HG03354 (cell line): ENCODE measurements around the gene PXDN.
"Not testable (repeated sequence)": the region's sequence is repeated elsewhere in the genome, so short reads cannot be mapped to it uniquely, and the experiment has no call there.

Experiments used
- ATAC-seq: cut with Tn5 transposase; IDR thresholded peaks from one replicate; pipeline ENCODE4 v1.9.1; 2021; ENCODE audit warnings: mild to moderate bottlenecking; ENCODE audit not compliant: unreplicated experiment, poor library complexity, severe bottlenecking

Gene PXDN

DNA sequence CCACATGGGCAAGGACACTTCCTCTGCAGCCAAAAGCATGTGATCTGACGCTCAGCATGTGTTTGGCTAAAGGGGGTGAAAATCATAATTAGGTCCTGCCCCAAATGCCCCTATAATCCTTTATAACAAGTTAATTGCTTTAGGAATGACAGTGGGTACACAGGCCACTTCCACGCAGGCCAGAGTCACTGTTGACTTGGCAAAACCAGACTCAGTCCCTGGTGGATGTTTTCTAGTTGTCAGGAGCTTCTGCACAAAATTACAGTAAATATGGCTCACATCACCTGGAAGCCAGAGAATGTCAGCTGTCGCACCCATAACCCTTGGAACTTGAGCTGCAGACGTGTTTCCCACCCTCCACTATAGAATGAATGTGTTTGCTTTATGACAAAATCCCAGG lies 13.3 kb upstream of the PXDN start:
- ATAC-seq: no peak

DNA sequence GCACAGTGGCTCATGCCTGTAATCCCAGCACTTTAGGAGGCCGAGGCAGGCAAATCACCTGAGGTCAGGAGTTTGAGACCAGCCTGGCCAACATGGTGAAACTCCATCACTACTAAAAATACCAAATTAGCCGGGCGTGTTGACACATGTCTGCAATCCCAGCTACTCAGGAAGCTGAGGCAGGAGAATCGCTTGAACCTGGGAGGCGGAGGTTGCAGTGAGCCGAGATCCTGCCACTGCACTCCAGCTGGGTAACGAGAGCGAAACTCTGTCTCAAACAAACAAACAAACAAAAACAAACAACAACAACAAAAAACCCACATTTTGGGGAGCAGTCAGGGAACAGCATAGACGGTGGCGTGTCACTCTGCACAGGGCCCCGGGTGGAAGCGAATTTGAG lies 12.8 kb upstream of the PXDN start:
- ATAC-seq: not testable (repeated sequence)

DNA sequence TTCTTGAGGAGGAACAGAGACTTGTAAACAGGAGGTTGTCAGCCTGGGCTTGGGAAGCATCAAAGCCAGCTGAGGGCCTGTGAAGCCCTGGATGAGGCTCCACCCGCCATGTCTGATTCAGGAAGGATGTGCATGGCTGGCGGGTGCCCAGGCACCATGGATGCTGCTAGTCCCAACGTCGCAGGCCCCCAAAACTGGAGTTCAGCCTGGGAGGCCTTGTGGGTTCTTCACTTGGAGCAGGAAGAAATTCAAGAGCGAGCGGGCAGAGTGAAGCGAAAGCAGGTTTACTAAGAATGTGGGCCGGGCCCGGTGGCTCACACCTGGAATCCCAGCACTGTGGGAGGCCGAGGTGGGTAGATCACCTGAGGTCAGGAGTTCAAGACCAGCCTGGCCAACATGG lies 12.1 kb upstream of the PXDN start:
- ATAC-seq: no peak

DNA sequence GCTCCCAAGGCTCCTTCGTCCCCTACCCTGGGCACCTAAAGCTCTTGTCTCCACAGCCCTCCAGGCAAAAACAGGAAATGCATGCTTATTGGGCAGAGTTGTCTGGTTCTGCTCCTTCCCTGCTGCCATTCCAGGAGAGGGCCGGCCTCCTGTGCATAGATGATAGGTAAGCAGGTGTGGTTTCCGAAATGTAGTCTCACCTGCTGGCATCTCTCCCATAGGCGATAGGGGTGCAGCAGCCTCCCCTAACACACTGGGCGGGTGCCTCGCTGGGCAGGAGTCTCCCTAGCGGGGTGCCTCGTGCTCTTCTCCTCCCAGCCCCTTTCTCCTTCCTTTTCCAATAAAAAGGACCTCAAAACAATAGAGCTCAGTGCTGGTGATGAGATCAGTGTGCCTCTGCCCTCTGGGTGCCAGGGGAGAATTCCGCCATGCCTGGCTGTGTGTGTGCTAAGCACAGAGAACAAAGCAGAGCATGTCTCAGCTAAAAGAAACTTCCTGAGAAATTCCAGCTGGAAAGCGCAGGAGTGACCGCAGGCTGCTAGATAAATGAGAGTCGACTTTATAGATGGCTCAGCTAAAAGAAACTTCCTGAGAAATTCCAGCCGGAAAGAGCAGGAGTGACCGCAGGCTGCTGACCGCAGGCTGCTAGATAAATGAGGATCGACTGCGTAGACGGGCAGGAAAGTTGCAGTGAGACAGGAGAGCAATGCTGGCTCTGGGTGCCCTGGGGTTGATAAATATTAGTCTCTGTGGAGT lies 11.3 kb upstream of the PXDN start:
- no peak for ATAC-seq

DNA sequence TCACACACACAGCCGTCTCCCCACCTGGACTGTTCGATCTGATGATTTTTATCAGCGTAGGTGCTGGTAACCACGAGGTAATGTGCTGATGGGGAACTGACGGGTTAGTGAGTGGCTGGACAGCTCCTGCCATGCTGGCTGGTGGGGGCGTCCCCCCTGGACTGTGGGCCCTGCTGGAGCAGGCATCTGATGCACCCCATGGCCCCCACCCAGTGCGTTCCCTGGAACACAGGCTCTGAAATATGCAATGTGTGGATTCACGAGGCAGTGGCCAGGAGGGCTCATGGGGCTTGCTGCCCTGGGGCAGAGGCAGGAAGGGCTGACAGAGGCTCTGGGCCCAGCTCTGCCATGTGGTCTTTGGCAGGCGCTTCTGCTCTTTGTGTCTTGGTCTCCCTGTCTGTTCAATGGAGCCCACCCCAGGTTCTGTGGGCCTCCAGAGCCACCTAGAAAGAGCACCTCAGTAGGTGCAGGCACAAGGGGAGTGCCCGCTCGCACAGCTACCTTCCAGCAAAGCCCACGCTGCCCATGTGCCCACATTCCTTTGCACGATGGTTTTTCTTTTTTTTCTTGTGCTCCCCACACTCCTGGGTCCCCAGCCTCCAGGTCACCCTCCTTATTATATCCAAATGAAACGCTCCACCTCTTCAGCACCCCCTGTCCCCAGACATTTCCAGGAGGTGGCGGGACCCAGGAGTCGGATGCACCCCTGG lies 10.3 kb upstream of the PXDN start:
- ATAC-seq: no peak

DNA sequence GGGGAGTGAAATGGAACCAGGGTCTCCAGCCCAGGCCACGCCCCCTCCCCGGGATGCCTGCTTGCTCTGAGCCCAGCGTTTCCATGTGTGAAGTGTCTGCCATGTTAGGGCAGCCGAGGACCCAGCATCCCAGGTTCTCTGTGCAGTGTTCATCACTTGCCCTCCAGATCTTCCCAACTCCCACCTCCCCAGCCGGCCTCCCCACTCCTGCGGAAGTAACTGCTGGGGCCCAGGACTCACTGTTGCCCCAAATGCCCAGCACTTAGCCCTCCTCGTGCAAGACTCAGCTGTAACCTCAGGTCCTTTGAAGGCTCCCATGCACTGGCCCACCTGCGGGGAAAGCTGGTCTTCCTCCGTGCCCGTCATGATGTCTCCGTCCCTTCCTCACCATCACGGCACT lies 9.7 kb upstream of the PXDN start:
- ATAC-seq: no peak

DNA sequence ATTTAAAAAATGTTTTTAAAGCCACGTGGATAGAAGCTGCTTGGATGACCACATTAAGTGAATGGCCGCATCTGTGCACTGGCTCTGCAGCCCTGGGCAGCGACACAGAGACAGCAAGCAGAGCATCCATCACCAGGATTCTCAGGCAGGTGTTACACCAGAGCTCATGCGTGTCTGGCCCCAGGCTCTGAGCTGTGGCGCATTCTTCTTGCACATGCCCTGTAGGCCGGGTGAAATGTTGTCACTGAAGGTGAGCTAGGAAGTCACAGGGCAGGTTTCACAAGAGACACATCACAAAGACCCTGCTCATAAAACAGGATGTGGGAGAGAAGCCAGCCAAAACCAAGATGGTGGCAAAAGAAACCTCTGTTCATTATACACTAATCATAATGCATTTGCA lies 8.4 kb upstream of the PXDN start:
- no peak for ATAC-seq

DNA sequence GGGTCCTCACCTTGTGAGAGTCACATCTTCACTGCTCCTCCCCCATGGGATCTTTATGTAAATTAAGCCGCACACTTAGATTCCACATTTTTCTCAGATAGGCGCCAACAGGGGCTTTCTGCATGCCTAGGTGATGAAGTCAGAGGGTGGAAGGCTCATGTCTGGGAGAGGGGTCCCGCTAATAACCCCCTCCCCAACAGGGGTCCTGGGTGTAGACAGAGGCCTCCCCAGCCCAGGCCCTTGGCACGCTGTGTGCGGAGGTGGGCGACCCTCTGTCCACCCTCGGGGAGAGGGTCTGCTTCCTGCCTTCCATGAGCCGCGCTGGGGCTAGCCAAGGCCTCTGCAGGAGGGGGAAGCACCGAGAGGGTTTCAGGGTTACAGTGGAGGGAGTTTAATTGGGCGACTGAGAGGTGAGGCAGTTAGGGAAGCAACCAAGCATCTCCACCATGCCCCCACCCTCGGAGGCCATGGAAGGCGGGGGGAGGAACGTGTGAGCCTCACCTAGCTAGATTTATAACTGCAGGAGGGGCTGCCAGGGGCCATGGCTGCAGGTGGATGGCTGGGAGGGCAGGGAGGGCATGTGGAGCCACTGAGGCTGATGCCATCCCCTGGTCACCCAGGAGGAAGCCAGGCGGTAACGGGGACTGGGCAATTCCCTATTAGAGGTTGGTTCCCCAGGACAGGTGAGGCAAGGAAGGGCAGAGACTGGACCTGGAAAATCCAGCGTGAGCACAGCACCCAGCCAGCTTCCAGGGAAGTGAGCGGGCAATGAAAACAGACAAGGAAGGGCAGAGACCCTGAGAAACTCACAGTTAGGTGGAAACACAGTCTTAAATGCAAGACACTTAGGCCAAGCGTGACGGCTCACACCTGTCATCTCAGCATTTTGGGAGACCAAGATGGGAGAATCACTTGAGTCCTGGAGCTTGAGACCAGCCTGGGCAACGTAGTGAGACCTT lies 7.7 kb upstream of the PXDN start:
- no peak for ATAC-seq

DNA sequence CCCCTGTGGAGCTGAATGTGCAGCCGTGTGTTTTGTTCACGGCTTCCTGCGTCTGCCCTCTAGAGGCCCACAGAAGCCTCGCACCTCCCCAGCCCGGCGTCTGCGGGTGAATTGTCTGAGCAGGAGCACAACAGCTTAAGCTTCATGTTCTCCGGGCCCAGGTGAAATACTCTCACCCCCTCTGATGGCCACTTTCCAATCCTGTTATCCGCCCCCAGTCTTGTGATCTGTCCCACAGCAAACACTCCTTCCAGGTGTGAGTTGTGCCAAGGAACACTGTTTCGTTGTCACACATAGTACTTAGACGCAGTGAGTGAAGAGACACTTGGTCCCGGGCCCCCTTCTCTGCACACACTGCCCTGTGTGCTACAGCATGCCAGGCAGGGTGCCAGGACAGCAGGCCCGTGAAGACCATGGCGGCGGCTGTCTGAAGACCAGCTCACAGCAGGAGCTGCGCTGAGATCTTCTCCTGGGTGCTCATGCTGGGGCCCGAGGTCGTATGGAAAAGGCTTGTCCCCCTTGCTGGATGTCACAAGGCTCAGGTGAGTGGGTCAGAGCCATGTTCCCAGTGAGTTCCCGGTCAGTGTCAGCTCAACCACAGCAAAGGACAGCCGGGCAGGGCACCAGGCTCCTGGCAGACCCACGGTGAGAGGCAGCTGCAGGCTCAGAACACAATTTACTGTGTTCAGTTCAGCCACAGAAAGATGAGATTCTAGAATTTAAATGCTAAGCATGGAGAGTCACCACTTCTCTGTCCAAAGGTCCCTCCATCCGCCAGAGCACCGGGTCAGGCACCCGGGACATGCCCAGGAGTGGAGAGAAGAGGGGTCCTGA lies 6.8 kb upstream of the PXDN start:
- ATAC-seq: peak; percentile 74

DNA sequence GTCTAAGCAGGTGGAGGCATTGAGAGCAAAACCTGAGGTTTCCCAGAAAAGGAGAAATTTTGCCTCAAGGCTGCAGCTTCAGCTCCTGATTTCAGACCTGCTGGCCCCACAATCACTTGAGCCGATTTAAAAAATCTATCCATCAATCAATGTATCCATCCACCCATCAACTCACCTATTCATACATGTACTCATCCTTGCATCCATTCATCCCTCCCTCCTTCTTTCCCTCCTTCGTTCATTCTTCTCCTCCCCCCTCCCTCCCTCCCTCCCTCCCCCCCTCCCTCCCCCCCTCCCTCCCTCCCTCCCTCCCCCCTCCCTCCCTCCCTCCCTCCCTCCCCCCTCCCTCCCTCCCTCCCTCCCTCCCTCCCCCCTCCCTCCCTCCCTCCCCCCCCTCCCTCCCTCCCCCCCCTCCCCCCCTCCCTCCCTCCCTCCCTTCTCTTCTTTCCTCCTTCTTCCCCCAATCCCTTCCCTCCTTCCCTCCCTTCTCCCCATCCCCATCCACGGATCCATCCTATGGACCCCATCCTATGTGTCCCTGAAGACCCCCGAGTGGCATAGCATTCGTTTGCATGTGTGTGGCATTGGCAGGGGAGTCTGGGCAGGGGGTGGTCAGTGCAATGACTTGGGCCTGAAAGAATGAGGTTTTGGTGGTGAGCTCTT lies 6.1 kb upstream of the PXDN start:
- ATAC-seq: no peak

DNA sequence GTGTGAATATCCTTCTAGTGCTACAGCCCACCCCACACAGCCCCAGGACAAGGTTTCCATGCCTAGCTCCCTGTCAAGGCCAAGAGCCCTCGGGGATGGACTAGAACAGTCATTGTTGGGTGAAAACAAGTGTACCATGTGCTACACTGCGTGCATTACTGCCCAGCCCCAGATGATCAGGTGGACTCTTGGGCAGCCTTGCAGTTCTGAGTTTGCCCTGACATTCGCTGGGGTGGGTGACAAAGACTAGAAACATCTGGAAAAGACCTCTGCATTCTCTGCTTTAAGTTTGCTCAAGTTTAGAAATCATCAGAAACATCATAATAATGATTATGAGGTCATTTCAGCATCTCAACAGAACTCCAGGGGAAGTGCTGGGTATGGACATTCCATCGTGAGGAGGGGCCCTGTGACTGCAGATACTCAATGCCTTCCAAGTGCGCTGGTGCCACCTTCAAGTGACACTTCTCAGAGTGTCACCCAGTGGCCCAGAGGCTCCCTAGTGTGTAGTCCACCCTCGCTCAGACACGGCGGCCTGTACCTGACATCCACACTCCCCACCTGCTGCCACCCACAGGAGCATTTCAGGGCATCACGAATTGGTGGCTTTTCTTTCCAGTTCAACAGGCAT lies 5.3 kb upstream of the PXDN start:
- ATAC-seq: no peak

DNA sequence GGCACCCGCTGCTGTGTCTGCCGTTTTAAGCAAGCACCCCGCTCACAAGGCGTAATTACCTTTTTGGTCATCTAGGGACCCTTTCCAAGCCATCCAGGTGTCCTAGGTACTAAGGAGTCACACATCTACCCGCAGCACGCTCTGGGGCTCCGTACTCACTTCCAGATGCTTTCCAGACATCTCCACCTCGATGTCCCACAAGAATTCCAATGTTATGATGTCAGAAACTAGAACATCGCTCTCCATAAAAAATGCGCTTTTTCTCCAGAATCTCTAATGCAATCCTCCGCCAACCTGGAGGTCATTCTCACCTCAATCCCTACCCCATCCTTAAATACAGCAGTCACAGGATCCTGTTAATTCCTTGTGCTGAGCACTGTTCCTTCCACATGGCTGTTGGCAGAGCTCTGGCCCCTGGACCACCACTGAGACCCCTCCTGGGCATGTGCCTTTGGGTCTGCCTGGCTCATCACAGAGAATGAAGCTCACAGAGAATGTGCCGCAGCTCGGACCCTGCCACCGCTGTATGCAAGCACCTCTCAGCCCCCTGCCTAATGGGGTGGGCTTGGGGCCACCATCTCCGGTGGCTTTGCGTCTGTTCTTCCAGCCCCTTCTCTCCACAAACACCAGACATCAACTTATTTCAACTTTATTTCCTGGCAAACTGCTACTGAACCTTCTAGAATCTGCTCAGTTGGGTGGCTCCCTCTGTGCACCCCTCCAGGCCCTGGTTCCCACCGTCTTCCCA lies 4.6 kb upstream of the PXDN start:
- no peak for ATAC-seq

DNA sequence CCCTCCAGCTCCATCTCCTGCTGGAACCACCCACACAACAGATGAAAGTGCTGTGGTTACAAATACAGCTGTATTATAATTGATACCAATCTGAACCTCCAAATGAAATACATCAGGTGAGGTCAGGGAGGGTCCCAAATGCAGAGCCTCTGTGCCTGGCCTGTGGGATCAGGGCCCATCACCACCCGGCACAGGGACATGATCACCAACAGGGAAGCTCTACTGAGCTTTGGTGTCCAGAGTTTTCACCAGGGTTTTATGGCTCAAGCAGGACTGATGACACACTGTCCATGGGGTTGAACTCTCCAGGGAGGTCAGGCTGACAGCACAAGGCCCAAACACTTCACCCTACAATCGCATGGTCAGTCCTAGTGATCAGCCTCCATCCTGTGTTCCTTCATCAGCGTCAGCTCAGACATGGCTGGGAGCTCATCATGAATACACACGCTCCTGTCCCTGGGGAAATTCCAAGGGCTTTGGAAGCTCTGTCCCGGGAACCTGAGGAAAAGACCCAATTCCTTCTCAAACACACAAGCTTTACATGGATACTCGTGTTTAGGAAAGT lies 3.9 kb upstream of the PXDN start:
- ATAC-seq: no peak

DNA sequence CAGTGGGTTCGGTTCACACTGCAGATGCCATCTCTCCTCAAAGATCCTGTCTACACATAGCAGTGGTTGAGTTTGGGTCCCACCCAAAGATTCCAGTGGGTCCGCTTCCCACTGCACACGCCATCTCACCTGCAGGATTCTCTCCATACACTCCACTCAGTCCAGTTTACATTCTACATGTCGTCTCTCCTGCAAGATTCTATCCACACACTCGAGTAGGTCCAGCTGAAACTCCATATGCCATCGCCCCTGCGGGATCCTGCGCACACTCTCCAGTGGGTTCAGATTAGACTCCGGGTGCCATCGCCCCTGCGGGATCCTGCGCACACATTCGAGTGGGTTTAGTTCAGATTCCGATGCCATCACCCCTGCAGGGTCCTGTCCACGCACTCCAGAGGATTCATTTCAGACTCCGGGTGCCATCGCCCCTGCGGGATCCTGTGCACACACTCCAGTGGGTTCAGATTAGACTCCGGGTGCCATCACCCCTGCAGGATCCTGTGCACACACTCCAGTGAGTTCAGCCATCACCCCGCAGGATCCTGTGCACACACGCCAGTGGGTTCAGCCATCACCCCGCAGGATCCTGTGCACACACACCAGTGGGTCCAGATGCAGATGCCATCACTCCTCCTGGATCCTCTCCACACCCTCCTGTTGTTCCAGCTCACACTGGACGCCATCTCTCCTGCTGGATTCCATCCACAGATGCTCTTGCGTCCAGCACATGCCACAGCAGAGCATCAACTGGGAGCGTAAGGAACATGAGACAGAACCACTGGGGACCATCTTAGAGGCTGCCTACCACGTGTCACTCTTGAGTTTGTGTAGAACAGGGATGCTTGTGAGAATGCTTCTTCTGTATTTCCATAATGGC lies 3.0 kb upstream of the PXDN start:
- no peak for ATAC-seq

DNA sequence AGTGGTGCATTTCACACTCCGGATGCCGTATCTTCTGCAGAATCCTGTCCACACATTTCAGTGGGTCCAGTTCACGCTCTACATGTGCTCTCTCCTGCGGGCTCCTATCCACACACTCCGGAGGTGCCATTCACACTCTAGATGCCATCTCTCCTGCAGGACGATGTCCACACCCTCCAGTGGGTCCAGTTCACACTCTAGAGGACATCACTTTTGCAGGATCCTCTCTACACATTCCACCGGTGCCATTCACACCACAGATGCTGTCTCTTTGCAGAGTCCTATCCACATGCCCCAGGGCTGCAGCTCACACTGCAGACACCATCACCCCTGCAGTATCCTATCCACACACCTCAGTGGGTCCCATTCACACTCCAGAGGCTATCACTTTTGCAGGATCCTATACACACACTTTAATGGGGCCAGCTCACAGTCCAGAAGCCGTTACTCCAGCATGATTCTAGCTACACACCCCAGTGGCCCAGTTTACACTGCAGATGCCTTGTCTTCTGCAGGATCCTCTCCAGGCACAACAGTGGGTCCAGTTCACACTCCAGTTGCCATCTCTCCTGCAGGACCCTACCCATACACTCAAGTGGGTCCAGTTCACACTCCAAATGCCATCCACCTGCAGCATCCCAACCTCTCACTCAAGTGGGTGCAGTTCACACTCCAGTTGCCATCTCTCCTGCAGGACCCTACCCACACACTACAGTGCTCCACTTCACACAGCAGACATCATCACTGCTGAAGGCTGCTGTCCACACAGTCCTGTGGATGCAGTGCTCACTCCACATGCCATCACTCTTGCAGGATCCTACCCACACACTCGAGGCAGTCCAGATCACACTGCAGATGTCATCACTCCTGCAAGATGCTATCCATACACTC lies 2.1 kb upstream of the PXDN start:
- ATAC-seq: no peak
